Ureter (tissue), 1 donor: Measurements from ENCODE around the gene ZIC2. TPM values are rescaled to one million over a fixed set of nuclear protein-coding genes. Genes with fewer than 3 reads are reported as not detected.

Experiments
- DNase-seq: peaks from one replicate; pipeline ENCODE4 v3.0.0-alpha.2; 2020; ENCODE audit warnings: low spot score
- total RNA-seq: library from RNA; stranded (reverse); gene quantifications from one replicate; pipeline ENCODE4 v1.2.4, GENCODE V29; 2023
- donor health status: DM: yes; HTN: yes; CAD: no.

ZIC2 gene
- total RNA-seq, 1 donor from 2014 or later = not detected

DNA sequence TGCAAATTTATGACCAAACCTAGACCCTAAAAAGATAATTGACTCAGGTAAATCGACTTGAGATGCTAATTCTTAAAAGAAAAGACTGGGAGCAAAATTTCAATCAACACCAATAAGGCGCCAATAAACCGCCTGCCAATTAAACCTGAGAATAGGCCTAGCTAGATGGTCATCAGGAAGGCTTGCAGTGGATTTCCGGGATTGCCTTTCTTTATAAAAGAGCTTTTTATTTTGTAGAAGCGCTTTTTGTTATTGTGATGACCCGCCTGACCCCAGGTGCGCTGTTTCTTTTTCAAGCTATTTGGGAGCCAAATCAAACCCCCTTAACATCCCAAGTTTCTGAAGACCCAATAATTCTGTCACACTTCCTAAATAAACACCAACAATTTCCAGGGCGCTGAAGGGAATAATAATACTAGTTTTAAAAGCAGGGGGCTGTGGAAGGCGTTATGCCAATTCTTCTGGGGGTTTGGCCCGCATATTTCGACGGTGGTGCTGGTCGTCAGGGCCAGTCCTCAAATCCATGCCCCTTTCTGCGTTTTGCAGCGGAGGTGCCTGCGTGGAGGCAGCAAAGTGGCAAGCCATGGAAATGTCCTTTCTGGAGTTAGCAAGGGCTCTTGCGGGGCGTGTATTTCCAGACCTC, 7.2 kb upstream of the ZIC2 start:
- no peak for DNase-seq

DNA sequence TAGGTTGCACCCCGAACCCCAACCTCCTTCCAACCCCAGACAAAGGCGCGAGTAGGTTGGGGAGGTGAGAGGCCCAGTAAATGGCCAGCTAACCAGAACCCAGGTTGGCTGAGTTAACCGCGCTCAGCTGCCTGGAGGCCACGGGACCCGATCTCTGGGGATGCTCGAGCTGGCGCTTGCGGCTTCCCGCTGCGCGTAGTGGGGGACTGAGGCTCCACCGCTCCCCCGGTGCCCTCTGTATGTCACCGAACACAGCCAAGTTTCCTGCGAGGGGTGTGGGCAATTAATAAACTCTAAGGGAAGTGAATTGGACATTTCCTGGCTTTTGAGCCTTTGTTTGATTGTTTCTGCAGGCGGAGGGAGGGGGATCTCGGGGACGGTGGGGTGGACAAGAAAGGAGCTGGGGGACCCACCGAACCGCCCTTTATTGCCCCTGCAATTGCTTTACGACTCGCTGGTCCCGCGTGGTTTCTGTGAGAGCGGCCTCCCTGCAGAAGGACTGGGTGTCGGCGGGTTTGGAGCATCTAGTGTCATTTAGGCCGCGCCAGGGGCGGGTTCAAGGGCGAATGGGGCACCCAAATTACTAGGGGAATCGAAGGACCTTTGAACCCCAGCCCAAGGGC, 6.5 kb upstream of the ZIC2 start:
- no peak for DNase-seq

DNA sequence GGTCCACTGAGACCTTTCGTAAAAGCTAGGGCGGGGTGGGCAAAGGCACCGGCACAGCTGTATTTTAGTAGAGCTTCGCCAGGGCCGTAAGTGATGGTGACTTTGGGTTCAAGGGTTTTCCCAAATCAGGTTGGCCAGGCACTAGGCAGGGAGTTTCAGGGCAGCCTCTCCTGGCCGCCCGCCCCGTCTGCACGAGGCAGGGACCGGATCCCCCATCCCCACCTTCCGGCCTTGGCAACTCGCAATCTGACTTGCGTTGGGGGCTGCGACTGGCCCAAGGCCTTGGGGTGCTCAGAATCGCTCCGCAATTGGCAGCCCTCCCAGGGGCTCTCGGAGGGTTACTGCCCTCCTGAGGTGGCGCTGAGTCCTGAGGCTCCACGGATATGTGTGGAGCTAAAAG, 6.0 kb upstream of the ZIC2 start:
- DNase-seq = no peak

DNA sequence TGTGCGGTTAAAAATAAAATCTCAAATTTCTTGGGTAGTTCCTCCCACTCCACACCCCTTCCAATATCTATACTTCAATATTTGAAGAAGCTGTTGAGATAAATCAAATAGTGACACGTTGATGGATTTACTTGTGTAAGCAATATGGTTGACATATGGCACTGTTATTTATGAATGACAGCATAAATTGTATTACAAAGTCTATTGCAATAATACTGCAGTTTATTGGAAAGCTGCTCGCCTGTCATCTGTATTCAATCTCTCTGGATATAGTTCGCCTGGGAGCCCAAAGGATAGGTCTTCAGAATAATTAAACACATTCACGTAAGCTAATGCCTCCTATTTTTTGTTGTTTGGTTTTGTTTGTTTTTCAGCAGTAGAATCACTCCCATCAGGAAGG, 5.0 kb upstream of the ZIC2 start:
- DNase-seq = no peak

DNA sequence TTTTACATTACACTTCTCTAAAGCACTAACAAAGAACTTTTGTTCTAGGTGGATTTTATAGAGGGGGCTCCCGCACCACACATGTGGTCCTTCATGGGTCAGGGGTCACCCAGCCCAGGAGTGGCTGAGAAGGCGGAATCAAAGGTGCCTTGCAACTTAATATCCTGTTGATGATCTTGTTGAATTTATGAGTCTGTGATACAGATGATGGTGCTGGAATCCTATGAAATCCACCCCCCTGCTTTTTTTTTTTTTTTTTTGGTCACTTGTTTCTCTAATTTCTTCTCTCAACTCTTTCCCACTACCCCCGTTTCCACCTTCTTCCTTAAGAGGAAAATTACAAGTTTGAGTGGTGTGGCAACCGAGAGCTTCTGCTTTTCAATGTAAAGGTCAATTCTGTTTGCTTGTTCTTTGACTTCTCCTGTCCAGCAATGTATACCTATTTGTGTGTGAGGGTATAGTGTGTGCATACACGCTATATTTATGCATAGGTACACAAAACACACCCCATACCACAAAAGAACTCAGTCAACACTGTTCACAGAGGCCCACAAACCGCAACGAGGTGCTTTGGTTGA, 4.2 kb upstream of the ZIC2 start:
- no peak for DNase-seq

DNA sequence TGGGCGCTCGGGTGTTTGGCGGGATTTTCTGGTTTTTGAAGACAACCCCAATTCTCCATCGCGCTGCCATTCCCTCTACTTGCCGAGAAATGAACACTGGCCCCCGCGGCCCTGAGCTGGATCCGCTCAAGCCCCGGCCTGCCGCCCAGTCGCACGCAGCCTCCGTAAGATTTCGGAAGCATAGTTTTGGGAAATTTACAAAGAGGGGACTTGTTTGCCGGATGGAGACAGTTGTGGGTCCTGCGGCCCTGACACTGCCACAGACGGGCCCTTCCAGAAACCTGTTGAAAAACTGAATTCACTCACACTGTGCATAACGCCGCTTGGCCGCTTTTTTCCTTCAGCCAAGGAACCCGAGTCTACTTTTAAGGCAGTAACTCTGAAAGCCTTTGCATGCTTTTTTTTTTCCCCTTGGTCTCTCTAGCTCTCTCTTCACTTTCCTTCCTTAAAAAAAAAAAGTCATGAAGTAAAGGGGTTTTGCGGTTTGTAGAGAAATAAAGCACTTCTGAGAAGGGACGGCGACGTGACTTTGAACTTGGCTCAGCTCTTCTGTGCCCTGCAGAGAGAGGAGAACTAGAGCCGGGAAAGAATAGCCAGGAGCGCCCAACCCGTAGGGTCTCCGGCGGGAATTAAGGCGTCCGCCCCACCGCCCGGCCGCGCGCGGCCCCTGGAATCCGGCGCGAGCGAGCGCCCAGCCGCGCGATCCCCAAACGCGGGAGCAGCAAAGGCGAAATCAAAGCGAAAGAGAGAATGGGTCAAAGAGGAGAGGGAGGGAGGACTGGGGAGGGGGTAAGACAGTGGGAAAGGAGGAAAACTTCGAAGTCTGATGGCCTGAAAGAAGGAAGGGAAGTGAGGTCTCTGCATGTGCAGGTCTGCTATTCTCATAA, 3.4 kb upstream of the ZIC2 start:
- DNase-seq = no peak

DNA sequence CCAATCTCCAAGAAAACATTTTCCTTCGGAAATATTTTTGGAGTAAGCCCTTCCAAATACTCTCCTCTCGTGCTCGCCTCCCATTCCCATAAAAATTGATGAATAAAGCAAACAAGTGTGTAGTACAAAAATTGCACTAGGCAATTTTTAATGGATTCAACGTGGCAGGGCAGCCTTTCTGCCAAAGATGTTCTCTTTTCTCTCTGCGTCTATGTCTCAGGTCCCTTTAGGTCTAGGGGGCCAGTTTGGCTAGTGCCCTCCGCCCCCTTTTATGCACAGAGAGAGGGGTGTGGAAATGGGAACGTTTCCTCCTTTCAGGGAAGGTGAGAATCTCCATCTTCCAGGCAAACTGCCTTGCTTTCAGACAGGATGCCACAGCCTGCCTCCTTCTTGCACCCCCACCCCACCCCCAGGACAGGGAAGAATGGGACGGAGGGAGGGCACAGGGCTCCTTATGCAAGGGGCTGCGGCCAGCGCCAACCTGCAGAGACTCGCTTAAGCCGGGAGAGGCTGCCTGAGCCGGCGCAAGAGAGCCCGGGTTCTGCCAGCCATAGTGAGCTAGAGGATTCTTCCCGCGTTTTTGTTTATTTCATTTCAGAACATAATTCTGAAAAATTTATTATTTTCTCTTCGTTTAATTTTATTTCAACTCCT, 2.7 kb upstream of the ZIC2 start:
- DNase-seq = no peak

DNA sequence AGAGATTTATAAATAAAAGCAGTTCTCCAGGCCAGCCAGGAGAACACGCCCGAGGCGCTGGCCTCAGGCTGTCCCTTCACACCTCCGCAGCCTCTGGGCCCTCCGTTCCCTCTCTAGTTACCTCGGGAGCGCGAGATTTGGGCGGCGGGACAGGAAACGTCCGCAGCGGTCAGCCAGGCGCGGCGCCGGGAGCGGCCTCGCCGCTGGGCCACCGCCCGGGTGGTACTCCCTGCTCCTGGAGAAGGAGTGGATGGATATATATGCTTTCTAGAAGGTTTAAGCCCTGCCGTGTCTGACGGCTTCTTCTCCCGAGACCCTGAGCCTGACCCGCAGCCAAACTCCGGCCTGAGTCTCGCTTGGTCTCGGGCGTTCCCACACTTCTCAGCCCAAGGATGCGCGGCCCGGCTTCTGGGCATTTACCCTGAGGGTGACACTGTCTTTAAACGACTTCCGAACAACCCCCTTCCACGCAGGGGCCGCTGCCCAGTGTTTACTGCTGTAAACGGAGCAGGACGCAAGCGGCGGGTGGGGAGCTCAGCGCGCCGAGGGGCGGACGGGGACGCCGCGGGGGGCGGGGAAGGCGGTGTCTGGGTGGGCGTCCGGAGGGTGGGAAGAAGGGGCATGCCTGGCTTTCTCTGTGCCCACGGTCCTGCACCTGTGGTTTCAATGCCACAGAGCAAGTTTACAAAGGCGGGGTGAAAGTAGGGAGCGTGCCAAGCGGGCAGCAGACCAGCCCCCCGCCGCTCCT, 2.0 kb upstream of the ZIC2 start:
- no peak for DNase-seq

DNA sequence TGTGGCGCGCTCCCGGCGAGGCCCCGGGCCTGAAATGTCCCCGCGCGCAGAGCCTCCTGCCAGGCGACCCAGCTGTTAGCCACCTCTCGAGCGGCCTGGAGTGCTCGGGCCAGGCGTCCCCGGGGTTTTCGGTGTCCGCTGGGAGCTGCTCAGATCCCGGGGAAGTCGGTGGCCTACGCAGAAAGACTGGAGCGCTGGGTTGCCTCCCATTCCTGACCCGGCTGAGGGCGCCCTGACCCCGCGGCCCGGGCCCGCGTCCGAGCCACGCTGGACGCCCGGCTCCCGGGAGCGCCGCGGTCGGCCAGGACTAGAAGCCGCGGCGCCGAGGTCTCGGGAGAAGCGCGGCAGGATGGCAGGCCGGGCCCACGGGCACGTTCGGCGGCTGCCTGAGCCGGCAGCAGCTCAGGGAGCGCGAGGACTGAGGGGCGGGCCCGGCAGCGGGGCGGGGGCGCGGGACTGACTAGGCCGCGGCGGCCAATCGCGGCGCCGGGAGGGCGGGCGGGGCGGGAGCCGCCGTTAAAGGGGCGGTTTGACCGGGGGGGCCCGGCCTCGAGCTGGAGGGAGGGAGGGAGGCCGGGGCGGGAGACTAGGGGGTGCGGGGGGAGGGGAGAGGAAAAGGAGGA, 1.3 kb upstream of the ZIC2 start:
- DNase-seq = no peak

DNA sequence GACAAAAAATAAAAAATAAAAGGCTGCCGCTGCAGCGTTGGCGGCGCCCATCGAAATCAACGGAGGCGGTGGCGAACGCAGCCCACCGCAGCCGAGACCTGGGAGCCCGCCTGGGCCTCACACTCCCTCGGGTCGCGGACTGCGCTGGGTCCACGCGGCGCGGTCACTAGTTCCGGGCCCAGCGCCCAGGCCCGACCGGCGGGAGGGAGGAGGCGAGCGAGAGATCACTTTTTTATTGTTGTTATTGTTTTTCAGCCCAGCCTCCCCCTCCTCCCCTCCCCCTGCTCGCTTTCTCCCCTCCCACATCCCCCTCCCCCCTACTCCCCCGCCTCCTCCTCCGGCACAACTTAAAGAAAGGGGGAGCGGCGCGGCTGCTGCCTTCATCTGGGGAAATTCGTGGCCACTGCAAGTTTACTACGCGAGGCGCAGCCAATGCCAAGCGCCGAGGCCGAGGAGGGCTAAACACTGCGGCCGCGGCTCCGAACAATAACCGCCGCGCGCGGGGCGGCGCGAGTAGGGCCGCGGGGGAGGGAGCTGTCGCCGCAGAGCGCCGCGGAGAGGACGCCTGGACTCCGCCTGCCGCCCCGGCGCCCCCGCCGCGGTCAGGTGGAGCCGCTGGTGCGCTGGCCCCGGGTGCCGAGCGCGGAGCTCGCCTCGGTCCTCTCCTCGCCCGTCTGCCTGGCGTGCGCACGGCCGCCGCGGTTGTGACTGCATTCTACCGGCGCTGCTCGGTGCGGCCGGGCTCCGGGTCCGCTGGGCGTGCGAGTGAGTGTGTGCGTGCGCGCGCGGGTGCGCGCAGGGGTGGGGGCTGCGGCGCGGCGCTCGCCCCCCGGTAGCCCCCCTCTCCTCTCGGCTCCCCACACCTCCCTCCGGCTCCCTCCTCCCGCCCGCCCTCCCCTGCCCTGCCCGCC, 505 bp upstream of the ZIC2 start:
- DNase-seq = no peak

DNA sequence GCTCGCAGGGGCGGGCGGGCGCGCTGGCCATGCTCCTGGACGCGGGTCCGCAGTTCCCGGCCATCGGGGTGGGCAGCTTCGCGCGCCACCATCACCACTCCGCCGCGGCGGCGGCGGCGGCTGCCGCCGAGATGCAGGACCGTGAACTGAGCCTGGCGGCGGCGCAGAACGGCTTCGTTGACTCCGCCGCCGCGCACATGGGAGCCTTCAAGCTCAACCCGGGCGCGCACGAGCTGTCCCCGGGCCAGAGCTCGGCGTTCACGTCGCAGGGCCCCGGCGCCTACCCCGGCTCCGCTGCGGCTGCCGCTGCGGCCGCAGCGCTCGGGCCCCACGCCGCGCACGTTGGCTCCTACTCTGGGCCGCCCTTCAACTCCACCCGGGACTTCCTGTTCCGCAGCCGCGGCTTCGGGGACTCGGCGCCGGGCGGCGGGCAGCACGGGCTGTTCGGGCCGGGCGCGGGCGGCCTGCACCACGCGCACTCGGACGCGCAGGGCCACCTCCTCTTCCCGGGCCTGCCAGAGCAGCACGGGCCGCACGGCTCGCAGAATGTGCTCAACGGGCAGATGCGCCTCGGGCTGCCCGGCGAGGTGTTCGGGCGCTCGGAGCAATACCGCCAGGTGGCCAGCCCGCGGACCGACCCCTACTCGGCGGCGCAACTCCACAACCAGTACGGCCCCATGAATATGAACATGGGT, 599 bp downstream of the ZIC2 start:
- no peak for DNase-seq

DNA sequence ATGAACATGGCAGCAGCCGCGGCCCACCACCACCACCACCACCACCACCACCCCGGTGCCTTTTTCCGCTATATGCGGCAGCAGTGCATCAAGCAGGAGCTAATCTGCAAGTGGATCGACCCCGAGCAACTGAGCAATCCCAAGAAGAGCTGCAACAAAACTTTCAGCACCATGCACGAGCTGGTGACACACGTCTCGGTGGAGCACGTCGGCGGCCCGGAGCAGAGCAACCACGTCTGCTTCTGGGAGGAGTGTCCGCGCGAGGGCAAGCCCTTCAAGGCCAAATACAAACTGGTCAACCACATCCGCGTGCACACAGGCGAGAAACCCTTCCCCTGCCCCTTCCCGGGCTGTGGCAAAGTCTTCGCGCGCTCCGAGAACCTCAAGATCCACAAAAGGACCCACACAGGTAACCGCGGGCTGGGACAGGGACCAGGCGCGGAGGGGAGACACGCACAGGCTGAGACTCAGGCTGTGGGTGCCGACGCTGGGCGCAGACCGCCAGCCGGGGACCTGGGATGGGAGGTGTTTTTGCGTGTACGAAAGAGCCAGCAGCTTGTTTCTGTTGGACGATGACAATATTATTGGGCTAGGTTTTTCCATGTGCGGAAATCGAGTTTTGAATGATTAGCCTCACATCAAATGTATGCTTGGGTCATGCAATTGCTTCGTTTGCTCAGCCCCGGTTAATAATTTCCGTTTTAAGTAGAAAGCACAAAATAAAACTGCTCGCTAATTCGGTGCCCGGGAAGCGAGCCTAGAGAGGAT, 1.3 kb downstream of the ZIC2 start:
- DNase-seq = no peak

DNA sequence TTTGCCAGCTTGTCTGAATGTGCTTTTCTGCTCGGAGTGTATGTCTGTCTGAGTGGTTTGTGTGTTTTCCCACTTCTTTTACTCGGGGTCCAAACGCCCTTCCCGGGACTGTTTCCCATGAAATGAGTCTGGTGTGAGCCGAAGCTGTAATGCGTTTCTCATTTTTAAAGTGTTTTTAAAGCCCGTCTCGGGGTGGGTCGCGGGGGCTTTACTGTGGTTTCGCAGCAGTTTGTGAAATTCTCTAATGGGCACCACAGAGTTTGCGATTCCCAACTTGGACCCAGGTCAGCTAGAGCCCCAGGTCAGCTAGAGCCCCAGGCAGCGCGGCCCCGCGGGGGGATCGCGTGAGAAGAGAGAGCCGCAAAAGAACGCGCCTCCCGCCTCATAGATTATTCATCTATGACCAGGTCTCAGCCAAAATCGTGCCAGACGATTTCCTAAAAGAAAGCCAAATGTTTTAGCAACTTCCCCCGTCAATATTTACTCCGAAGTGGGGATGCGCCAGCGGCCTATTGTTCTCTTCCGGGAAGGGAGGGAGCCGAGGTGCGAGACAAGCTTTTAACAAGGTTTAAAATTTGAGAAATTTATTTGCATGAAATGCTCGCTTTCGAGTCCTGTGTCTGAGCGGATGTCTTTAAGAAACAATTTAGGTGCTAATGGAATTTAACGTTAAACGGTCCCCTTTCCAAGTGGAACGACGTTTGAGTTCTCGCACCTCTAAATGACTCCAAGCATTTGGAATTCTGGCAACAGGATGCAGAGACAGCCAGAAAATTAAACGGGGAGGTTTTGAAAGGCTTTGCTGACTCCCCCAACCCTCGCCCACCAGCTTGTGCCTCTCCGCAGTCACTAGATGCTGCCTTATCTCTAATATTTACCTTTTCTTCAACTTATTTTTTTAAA, 2.2 kb downstream of the ZIC2 start:
- no peak for DNase-seq

DNA sequence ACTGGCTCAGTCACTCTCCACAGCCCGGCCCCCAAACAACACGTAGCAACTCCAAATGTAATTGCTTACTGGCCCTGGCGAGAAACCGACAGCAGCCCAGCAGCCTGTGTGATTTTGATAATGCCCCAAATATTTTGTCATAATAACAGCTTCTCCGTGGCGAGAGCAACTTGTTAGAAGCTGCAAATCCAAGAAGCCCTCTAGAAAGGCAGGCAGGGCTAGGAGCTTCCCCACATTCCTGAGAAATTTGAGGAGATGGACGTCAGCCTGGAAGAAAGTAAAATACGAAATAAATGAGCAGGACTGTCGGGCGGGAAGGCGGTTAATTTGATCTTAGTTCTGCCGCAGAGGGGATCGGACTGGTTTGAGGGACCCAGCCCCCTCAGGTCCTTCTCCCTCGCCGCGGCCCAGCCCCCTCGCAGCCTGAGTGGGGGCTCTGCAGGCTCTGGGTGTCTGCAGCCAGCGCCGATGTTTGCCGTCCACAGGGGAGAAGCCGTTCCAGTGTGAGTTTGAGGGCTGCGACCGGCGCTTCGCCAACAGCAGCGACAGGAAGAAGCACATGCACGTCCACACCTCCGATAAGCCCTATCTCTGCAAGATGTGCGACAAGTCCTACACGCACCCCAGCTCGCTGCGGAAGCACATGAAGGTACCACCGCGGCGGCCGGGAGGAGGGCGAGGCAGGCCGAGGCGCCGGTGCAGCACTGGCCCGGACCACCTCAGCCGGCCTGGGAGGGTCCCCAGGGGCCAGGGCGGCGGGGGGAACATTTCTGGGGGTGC, 3.1 kb downstream of the ZIC2 start:
- DNase-seq = no peak

DNA sequence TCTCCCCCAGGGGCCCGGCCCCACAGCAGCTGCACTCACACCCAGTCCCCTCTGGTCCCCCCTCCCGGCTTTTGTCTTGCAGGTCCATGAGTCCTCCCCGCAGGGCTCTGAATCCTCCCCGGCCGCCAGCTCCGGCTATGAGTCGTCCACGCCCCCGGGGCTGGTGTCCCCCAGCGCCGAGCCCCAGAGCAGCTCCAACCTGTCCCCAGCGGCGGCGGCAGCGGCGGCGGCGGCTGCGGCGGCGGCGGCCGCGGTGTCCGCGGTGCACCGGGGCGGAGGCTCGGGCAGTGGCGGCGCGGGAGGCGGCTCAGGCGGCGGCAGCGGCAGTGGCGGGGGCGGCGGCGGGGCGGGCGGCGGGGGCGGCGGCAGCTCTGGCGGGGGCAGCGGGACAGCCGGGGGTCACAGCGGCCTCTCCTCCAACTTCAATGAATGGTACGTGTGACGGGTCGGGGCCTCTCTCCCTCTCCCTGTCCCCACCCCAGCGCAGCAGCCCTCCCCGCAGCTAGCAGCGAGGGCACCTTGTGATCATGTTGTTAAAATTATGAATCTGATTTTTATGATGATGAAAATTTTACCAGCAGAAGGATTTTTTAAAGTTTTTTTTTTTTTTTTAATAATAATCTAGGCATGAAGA, 3.8 kb downstream of the ZIC2 start:
- no peak for DNase-seq
